NCI-H2171 (cell line): ENCODE data around the gene LCN12.

Source experiments
- DNase-seq: peaks from one replicate; lab custom pipeline; 2025; lab: John Stamatoyannopoulos, UW

LCN12 gene

DNA sequence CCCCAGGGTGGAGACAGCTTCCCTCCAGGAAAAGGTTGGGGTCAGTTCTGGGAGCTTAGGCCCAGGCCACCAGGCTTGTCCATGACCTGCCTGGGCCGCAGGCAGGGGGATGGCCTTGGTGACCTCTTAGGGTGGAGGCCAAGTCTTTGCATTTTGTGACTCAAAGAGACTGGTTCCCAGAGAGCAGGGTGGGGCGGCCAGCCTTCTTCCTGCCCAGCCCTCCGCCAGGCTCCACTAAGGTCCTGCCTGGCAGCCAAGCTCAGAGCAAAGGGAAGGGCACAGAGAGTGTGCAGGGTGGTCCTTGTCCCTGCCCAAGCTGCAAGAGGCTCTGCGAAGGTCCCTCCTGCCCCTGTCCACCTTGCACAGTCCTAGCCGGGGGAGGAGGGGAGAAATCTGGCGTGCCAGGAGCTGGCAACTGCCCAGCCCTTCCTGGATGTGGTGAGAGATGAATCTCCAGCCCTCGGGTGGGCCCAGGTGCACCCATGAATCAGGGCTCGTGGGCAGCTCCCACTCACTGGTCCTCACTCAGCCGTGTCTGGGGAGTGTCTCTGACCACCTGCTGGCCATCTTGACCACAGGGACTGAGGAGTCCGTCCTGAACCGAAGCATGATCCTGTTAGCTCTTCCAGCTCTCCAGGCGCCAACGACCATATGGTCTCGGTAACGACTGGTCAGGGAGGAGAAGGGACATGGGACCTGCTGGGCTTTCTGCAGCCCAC is 22.9 kb downstream of the LCN12 start:
- no peak for DNase-seq

DNA sequence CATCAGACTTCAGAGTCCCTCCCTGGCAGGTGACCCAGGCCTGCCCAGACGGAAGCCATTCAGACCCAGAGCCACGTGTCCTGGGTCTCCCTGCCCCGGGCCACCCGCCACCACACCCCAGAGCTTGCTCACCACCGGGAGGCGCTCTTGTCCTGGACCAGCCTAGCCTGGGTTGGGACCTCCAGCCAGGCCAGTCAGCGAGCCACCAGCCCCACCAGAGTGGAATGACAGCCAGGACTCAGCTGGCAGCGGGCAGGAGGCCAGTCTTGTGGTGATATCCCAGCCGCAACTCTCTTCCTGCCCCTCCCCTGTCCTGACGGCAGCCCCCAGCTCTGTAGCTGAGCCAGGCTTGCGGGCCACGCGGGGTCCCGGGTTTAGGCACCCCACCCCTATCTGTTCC is 23.6 kb downstream of the LCN12 start:
- DNase-seq, result no peak

DNA sequence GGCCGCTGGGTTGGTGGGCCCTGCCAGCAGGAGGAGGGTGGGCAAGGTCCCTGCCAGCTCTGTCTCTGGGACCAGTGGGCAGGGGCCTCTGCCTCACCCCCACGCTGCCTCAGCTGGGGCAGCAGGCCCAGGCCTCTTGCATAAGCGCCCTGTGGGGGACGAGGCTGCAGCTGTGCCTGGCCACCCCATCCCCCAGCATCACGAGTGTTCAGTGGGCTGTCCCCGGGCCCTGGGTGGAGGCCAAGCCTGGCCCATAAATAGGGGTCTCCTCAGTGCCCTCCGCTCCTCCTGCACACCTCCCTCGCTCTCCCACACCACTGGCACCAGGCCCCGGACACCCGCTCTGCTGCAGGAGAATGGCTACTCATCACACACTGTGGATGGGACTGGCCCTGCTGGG is 25.1 kb downstream of the LCN12 start, which contains the start of gene PTGDS:
Gene PTGDS, plus strand, starts transcription at position 282 of the 400 bp plus-strand sequence. Its CDS starts 75 bp downstream, at position 357.
- no peak for DNase-seq

DNA sequence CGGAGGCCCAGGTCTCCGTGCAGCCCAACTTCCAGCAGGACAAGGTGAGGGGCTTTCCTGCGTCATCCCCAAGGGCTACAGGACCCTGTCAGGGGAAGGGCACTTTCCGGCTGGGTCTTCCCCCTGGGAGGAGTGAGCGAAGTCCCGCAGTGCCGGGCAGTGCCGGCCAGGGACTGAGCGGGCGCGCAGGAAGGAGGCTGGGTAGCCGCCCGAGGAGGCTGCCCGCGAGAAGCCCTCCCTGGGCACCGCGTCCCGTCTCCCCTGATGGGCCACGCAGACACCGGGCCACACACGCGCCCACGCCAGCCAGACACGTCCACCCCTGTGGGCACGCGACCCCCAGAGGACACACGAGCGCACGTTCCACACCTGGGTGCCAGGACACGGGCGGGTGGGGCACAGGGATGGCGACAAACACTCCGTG is 25.6 kb downstream of the LCN12 start:
- no peak for DNase-seq

DNA sequence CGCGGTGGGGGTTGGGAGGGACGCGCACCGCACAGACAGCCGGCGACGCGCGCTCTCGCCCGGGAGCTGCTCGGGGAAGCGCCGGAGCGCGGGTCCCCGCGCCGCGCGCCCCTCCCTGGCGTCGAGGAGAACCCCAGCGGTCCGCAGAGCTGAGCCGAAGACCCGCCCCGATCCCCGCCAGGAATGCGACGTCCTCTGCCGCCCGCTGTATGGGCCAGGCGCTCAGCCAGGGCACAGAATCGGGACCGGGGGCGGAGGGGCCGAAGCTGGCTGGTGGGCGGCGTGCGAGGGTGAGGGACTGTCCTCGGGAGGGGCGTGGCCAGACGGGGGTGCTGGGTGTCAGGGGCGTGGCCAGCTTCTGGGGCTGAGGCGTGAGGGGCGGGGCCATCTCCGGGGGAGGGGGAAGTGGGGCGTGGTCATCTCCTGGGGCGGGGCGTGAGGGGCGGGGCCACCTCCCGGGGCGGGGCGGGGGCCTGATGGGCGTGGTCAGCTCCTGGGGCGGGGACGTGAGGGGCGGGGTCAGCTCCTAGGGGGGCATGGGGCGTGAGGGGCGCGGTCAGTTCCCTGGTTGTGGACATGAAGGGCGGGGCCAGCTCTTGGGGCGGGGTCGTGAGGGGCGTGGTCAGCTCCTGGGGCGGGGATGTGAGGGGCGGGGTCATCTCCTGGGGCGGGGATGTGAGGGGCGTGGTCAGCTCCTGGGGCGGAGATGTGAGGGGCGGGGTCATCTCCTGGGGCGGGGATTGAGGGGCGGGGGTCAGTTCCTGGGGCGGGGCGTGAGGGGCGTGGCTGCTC is 26.2 kb downstream of the LCN12 start:
- DNase-seq, result peak; percentile 77

DNA sequence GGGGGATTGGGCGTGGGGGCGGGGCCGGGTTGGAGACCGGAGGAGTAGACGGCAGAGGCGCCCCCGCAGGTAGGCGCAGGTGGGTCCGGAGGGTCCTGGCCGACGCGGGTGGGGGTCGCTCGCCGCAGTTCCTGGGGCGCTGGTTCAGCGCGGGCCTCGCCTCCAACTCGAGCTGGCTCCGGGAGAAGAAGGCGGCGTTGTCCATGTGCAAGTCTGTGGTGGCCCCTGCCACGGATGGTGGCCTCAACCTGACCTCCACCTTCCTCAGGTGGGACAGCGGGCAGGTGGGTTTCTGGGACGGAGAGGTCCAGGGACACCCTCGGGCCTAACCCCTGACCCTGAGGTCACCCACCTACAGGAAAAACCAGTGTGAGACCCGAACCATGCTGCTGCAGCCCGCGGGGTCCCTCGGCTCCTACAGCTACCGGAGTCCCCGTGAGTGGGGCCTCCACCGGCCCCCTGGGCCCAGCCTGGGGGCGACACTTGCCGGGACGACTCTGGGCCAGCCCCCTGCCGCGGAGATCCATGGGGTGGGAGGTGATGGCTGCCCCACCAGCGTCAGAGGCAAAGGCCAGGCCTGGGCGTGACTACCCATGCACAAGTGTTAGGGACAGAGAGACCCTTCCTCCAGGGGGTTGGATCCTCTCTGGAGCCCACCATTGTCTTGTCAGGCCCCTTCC is 26.9 kb downstream of the LCN12 start:
- no peak for DNase-seq

DNA sequence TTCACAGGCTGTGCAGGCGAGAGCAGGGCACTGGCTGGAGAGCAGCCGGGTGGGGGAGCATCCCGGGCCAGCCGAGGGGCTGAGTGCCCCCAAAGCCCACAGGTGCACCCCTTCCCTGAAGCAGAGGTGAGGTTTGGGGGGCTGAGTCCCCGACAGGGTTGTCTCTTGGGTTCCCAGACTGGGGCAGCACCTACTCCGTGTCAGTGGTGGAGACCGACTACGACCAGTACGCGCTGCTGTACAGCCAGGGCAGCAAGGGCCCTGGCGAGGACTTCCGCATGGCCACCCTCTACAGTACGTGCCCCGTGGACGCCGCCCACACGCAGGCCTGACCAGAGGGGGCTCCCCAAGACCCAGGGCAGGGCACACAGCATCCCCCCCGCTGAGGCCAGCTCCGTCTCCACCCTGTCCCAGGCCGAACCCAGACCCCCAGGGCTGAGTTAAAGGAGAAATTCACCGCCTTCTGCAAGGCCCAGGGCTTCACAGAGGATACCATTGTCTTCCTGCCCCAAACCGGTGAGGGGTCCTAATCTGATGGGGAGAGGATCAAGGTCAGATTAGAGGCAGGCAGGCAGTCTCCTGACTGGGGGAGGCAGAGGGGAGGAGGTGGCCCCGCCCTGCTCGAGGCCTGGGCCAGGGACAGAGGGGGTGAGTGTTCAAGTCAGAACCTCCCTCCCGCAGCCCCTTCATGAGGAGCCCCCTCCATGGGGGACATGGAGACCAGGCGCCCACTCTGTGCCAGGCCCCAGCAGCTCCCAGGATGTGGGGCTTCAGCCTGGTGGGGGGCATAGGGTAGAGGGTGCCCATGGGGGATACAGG is 27.9 kb downstream of the LCN12 start:
- no peak for DNase-seq

DNA sequence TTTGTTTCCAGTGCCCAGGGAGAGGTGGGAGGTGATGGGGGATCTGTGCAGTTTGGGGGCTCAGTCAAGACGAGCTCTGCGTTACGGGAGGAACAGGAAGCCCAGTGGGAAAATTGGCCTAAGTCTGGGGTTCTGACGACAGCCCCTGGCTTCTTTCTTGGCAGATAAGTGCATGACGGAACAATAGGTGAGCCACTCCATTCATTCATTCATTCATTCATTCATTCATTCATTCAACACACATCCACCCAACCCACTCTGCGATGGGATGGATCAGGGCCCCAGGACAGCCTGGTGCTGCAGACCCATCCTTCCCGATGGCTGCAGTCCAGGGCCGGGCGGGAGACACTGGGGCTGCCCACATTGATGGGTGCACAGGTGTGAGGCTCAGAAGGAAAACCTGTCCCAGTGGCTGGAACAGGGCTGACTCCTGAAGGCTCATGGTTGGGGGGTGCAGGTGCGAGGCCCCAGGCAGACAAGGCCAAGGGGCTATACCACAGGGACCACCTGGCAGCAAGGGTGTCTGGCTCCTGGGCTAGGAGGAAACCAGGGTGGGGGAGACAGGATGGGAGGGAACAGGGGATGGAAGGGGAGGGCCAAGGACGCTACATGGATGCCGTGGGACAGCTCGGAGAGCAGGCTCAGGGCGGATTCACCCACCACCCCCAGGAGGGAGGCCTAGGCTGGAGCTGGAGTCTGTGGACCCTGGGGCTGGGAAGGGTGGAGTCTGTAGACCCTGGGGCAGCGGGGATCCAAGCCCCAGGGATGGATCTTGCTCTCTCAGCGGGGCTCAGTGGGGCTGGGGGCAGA is 28.8 kb downstream of the LCN12 start:
- no peak for DNase-seq

DNA sequence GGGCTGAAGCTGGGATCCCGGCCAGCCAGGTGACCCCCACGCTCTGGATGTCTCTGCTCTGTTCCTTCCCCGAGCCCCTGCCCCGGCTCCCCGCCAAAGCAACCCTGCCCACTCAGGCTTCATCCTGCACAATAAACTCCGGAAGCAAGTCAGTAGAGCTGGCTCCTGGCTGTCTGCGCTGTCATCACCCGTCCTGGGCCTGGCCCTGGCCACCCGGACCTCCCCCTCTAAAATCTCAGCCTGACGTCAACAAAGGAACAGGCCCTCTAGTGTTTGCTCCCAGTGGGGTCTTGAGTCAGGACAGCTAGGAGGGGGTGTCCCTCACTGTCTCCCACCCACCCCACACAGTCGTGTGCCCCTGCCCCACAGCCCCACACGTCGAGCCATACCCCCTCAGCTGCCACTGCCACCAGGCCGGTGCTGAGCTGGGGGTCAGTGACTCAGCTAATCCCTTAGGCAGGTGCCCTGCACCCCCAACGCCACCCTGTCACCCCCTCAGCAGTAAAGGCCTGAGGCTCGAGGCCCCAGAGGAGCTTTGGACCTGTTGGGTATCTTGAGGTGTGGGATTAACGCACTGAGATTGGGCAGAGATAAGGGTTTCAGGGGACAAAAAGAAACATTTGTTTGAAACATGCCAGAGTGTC is 29.6 kb downstream of the LCN12 start:
- no peak for DNase-seq

DNA sequence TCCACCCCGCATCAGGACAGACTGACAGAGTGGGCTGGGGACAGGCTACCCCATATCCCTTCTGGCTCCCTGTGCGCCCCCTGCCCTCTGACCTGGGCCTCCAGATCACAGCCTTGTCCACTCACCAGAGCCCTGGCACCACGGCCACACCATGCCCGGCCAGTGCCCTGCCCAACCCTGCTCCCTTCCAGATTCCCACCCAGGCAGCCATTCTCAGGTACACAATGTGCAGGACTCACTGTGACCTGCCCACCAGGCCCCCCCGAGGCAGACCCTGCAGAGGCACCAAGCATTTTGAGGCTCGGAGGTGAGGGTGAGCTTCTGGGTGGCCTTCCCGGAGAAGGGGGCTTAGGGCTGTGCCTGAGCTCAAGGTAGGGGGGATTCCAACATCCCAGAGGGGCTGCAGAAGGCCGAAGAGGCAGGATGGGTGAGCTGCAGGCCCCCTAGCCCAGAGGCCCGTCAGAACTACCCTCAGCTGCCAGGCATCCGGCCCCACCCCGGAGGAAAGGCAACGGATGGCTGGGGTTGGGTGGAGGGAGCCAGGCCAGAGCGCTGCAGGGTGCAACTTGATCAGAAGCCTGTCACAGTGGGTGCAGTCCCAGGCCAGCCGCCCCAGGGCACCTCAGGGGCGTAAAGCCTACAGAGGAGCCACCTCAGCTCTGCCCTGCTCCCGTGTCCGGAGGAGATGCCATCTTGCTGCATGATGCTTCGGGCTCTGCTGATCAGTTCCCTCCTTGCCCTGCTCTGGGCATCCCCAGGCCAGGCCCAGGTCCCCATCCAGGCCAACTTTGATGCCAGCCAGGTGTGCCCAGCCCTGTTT is 30.4 kb downstream of the LCN12 start, which contains the start of gene LCNL1:
Gene LCNL1, plus strand, starts transcription at position 762 of the 820 bp plus-strand sequence. CDS start 594 bp downstream, outside the sequence.
- DNase-seq, result no peak

DNA sequence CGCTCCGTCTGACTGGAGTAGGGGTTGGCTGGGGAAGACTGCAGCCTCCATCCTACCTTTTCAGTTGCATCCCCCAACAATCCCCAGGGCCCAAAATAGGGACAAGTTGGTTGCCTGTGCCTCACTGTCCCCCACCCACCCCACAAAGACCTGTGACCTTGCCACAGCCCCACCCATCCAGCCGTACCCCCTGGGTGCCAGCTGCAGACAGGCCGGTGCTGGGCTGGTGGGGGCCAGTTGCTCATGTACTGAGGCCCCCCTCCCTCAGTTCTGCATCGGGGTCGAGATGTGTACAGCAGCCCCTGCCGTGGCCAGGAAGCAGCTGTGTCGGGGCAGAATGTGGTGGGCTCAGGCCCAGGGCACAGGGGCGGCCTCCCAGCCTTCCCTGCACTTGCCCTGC is 31.1 kb downstream of the LCN12 start:
- no peak for DNase-seq

DNA sequence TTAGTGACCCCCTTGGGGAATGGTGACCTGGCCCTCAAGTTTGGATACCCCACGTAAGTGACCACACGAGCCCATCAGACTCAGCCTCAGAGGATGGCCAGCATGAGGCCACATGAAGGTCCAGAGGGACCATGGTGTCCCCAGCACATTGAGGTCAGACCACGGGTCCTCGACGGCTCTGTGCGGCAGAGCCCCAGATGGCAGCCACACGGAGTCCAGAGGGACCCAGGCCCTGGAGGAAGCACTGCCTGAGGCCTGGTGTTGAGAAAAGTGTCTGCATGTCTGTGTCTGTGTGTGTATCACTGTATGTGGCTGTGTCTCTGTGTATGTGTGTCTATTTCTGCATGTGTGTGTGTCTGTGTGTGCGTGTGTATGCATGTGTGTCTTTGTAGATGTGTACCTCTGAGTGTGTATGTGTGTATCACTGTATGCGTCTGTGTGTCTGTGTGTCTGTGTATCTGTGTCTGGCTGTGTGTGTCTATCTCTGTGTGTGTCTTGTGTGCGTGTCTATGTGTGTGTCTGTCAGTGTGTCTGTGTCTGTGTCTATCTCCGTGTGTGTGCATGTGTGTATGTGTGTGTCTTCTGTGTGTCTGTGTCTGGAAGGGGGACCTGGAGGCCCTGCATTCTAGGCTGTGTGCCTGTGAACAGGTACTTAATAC is 31.7 kb downstream of the LCN12 start:
- DNase-seq, result no peak

DNA sequence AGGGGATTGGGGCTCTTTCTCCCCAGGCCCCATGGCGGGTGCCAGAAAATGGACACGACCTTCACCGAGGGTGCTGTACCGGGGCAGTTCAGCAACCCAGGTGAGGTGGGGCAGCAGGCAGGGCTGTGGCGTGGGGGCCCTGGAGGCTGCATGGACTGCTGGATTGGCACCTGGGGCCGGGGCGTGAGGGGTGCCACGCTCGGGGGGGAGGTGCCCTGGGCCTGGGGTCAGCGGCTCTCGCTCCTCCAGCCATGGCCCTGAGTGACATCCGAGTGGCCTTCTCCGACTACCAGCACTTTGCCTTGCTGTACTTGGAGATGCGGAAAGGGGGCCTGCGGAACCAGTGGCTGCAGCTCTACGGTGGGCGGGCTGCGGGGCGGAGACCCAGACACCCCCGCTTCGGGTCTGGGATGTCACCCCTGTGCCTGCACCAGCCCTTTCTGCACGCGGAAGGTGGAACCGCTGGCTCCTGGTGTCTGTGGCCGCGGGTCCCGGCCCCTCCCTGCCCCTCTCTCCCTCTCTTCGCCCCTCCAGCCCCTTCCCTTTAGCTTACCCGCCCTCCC is 32.5 kb downstream of the LCN12 start:
- DNase-seq, result no peak

DNA sequence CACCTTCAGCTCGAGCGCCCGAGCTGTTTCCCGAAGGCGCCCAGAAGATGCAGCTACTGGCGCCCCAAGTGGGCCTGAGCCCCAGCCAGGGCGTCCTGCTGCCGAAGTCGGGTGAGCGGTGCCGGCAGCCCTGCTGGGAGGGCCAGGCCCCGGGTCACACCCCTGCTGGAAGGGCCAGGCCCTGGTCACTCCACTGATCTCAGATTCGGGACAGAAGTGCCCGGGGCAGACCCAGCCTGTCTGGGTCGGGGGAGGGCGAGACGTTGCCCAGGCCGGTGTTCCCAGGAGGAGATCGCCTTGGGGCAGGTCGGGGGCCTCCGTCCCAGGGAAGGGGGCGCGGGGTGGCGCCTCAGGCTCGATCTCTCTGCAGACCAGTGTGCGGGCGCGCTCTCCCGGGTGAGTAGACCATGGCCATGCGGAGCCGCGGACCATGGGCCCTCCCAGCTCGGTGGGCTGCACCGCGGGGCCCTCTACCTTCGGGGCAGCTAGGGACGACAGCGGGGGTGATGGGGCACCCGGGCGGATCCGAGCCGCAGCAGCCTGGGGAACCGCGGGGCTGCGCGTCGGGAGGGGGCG is 33.0 kb downstream of the LCN12 start:
- DNase-seq, result no peak

DNA sequence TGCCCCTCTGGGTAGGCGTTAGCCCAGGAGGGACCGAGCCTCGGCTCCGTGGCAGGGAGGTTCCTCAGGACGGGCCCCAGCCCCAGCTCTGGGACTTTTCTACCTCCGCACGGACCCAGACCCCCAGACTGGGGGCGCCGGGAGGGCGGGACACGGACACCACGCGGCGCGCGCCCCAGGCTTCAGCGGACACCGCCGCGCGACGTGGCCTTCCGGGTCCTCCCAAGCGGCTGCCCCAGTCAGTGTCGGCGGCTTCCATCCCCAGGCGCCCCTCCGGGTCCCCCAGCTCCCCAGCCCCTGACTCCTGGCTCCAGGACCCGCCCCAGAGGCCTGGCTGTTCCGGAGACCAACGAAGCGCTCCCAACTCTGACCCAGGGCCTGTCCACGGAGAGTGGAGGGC is 33.8 kb downstream of the LCN12 start:
- DNase-seq, result no peak

DNA sequence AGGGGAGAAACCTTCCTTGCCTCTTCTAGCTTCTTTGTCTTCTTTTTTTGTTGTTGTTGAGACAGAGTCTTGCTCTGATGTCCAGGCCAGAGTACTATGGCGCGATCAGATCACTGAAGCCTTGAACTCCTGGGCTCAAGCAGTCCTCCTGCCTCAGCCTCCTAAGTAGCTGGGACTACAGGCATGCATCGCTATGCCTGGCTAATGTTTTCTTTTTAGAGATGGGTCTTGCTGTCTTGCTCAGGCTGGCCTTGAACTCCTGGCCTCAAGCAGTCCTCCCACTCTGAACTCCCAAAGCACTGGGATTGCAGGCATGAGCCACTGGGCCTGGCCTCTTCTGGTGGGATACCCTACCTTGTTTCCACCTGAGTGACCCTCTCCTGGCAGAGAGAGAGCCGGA is 36.8 kb downstream of the LCN12 start:
- DNase-seq, result no peak

DNA sequence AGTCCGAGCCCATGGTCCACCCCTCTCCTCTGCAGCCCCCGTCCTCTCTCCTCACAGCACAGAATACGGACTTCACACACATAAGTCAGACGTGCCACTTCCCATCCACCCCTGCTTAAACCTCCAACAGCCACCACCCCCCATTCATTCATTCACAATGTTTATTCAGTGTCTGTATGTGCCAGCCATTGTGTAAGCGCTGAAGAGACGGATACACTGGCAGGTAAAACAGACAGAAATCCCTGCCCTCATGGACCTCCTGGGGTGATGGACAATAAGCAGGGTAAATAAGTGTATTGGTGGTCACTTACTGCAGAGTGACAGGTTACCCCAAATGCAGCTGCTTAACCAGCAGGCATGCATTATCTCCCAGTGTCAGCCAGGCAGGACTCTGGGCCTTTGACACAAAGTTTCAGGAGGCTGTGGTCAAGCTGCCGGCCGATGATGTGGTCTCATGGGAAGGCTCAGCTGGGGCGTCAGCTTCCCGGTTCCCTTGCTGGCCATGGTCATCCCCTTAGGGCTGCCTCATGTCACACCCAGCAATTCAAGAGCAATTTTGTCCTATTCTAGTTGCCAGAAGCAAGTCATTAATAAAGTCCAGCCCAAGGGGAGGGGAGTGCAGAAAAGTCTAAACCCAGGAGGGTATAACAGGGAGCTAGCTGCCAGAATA is 38.3 kb downstream of the LCN12 start:
- DNase-seq, result no peak
